ENCODE measurements around the gene CD34.

DNA sequence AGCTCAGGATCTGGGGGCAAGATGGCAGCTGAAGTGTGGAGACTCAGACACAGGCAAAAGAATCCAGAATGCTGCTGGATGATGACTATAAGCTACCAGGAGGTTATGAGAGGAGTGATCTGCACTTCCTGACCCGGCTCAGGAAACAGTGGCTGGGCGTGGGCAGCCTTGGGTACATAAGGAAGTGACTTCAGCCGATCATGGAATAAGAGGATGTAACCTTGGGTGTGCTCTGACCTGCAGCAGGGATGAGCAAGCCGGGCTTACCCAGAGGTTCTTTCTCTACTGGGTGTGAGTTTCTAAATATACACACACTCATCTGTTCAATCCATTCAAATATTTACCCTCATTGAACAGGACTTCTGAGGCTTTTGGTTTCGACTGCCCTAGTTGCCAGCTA, 62.7 kb downstream of the CD34 start:
- peak; percentile 50 for TF ChIP-seq POLR2AphosphoS5 (IDR thresholded peaks at IDR 0.05)
- TF ChIP-seq, protein P1, sequence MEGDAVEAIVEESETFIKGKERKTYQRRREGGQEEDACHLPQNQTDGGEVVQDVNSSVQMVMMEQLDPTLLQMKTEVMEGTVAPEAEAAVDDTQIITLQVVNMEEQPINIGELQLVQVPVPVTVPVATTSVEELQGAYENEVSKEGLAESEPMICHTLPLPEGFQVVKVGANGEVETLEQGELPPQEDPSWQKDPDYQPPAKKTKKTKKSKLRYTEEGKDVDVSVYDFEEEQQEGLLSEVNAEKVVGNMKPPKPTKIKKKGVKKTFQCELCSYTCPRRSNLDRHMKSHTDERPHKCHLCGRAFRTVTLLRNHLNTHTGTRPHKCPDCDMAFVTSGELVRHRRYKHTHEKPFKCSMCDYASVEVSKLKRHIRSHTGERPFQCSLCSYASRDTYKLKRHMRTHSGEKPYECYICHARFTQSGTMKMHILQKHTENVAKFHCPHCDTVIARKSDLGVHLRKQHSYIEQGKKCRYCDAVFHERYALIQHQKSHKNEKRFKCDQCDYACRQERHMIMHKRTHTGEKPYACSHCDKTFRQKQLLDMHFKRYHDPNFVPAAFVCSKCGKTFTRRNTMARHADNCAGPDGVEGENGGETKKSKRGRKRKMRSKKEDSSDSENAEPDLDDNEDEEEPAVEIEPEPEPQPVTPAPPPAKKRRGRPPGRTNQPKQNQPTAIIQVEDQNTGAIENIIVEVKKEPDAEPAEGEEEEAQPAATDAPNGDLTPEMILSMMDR (IDR thresholded peaks at IDR 0.05) = no peak
- no peak for TF ChIP-seq POLR2A (IDR thresholded peaks at IDR 0.05)
